C4-2B (cell line): Measurements from ENCODE around the gene MIA2.

ENCODE experiments used
- CTCF ChIP-seq: fragments of 450-650 bp; conservative IDR thresholded peaks from 2 replicates; pipeline ENCODE4 v1.5.1; 2017; ENCODE audit warnings: mild to moderate bottlenecking
- ZFX ChIP-seq: fragments of 450-650 bp; IDR thresholded peaks from 2 replicates; pipeline ENCODE4 v1.6.1; 2017

- TF ChIP-seq CTCF = no peak
- no peak for TF ChIP-seq ZFX
Observed at GRCh38 chr14:39432179-39432618, 198.5 kb downstream of the MIA2 start, which contains the start of gene FBXO33.
